Gastrocnemius medialis (tissue), 4 donors: ENCODE measurements around the gene NPL.

Experiments used
- CTCF ChIP-seq, 5 experiments: fragments of 450-650 bp in 3 of 5; fragments of 200-600 bp in 2 of 5; sonication (generic) in 2 of 5; IDR thresholded peaks in 4 of 5; conservative IDR thresholded peaks in 1 of 5; 1 replicate in 4 of 5; 2 replicates in 1 of 5; pipeline ENCODE4 v1.5.1; 2016 to 2019; ENCODE audit warnings: antibody characterized with exemption in 5 of 5, mild to moderate bottlenecking in 3 of 5, moderate library complexity in 3 of 5
- POLR2A ChIP-seq, 2 donors: fragments of 450-650 bp; IDR thresholded peaks; one replicate each; pipeline ENCODE4 v1.6.1; 2017; ENCODE audit warnings: antibody characterized with exemption in 2 of 2, mild to moderate bottlenecking in 2 of 2, moderate library complexity in 2 of 2

- TF ChIP-seq POLR2A (IDR thresholded peaks at IDR 0.05) (no peak), CTCF (IDR thresholded peaks at IDR 0.05 in 4 of 5, conservative IDR thresholded peaks at IDR 0.05 in 1 of 5) (no peak)
Measured at GRCh38 chr1:182783068-182783467, 6.5 kb upstream of the NPL start.
